Ecto neural progenitor cell (in vitro differentiated cells): Measurements from ENCODE around the gene DPYSL4.

Experiments
- DNase-seq: peaks from one replicate; pipeline ENCODE4 v3.0.0-alpha.2; 2018; ENCODE audit warnings: low spot score

Gene DPYSL4

GRCh38 chr10:132163826-132164515 is 22.8 kb upstream of the DPYSL4 start:
- DNase-seq = no peak

GRCh38 chr10:132164761-132165278 is 21.9 kb upstream of the DPYSL4 start:
- DNase-seq = no peak

GRCh38 chr10:132165416-132165980 is 21.2 kb upstream of the DPYSL4 start:
- DNase-seq = no peak

GRCh38 chr10:132166216-132166950 is 20.4 kb upstream of the DPYSL4 start:
- DNase-seq = no peak

GRCh38 chr10:132167041-132167674 is 19.6 kb upstream of the DPYSL4 start:
- DNase-seq = no peak

- no peak for DNase-seq
Observed at GRCh38 chr10:132167976-132168375, 18.8 kb upstream of the DPYSL4 start.

- no peak for DNase-seq
Observed at GRCh38 chr10:132168571-132169030, 18.1 kb upstream of the DPYSL4 start.

GRCh38 chr10:132169031-132169765 is 17.6 kb upstream of the DPYSL4 start:
- DNase-seq = no peak

- no peak for DNase-seq
Observed at GRCh38 chr10:132169766-132170560, 16.8 kb upstream of the DPYSL4 start.

- no peak for DNase-seq
Observed at GRCh38 chr10:132170561-132171361, 16.0 kb upstream of the DPYSL4 start.

- no peak for DNase-seq
Observed at GRCh38 chr10:132172091-132173066, 14.4 kb upstream of the DPYSL4 start.

- no peak for DNase-seq
Observed at GRCh38 chr10:132173185-132173584, 13.6 kb upstream of the DPYSL4 start.

GRCh38 chr10:132174237-132174636 is 12.5 kb upstream of the DPYSL4 start:
- no peak for DNase-seq

GRCh38 chr10:132175408-132175807 is 11.3 kb upstream of the DPYSL4 start:
- DNase-seq = no peak

- peak; percentile 61 for DNase-seq
Observed at GRCh38 chr10:132175907-132176581, 10.7 kb upstream of the DPYSL4 start.

GRCh38 chr10:132176623-132177500 is 9.9 kb upstream of the DPYSL4 start:
- no peak for DNase-seq

- no peak for DNase-seq
Observed at GRCh38 chr10:132178046-132178445, 8.7 kb upstream of the DPYSL4 start.
